Kidney (tissue), 14 donors: ENCODE results near the gene ST6GAL1. TPM values are rescaled to one million over a fixed set of nuclear protein-coding genes. Genes with fewer than 3 reads are reported as not detected.
"Not testable (repeated sequence)": the region's sequence is repeated elsewhere in the genome, so short reads cannot be mapped to it uniquely, and the experiment has no call there.

Experiments
- DNase-seq, 5 donors: peaks; one replicate each; pipeline ENCODE4 v3.0.0-alpha.2; 2013 to 2020
- FAIRE-seq: peaks from 2 replicates; lab custom pipeline; 2012; peaks lifted over from hg19 to GRCh38; lab: Jason Lieb, UNC
- H3K27ac ChIP-seq, 2 donors: one replicate each; pipeline ENCODE4 v1.7.0; 2013; ENCODE audit warnings: low read depth in 2 of 2, low read length in 2 of 2, inconsistent platforms in 1 of 2
- H3K27me3 ChIP-seq: one replicate; pipeline ENCODE4 v1.7.1; 2013; ENCODE audit warnings: low read length, inconsistent platforms; ENCODE audit not compliant: control insufficient read depth, insufficient read depth
- H3K36me3 ChIP-seq, 3 donors: one replicate each; pipeline versions ENCODE4 v1.7.0 to v1.7.1; 2013; ENCODE audit warnings: low read length in 3 of 3, control low read depth in 1 of 3, inconsistent platforms in 1 of 3; ENCODE audit not compliant: insufficient read depth in 3 of 3, control insufficient read depth in 2 of 3
- H3K4me1 ChIP-seq, 3 donors: one replicate each; pipeline versions ENCODE4 v1.7.0 to v1.7.1; 2013; ENCODE audit warnings: low read length in 3 of 3, inconsistent platforms in 1 of 3, low read depth in 1 of 3; ENCODE audit not compliant: control insufficient read depth in 2 of 3, insufficient read depth in 2 of 3
- H3K4me3 ChIP-seq, 3 donors: one replicate each; pipeline versions ENCODE4 v1.7.0 to v1.8.1; 2013; ENCODE audit warnings: low read length in 3 of 3, control low read depth in 1 of 3, inconsistent platforms in 1 of 3
- H3K9ac ChIP-seq, 3 donors: one replicate each; pipeline versions ENCODE4 v1.7.0 to v1.7.1; 2013; ENCODE audit warnings: low read length in 3 of 3, control low read depth in 1 of 3, inconsistent platforms in 1 of 3
- H3K9me3 ChIP-seq, 3 donors: one replicate each; pipeline versions ENCODE4 v1.7.0 to v1.7.1; 2013; ENCODE audit warnings: low read length in 3 of 3, control low read depth in 1 of 3, inconsistent platforms in 1 of 3; ENCODE audit not compliant: control insufficient read depth in 2 of 3, insufficient read depth in 1 of 3
- CTCF ChIP-seq: IDR thresholded peaks from 3 replicates; pipeline ENCODE4 v1.5.1; 2012; ENCODE audit warnings: mild to moderate bottlenecking, moderate library complexity, borderline replicate concordance; ENCODE audit not compliant: insufficient read depth; ENCODE audit errors: extremely low read depth
- intact Hi-C: fragments of 100-400 bp; cut with DNase I; formaldehyde crosslinking; loops from one replicate; pipeline ENCODE4 v1.11.1; 2022
- polyA plus RNA-seq: library from polyadenylated mRNA; stranded (reverse); fragments of 350-450 nt; fragmentation: Illumina TruSeq; extraction: RNeasy Lipid Tissue Mini Kit (QIAGEN cat#74804); gene quantifications from one replicate; pipeline ENCODE4 v1.2.3, GENCODE V29; 2014; ENCODE audit warnings: low read depth, low replicate concordance; ENCODE audit not compliant: insufficient read depth
- total RNA-seq: library from RNA; stranded (reverse); fragmentation: NEBNext Ultra II Directional; extraction: Animal tissue kit (Norgen Biotek cat#: 25700); gene quantifications from one replicate; pipeline ENCODE4 v1.2.1, GENCODE V29; 2021
- donor health status: control.
- donor health status: control.
- donor health status: control.
- donor health status: control.
- donor health status: control.
- donor health status: DM: yes; HTN: yes; CAD: no.
- donor health status: Normal renal cell carcinoma (clear cell type).

ST6GAL1 gene
- total and polyA plus RNA-seq, 2 donors from 2014 or later: 62.6 to 236 TPM

- no peaks in the 10 kb centered on the region for H3K9me3 ChIP-seq
- no peaks in the 10 kb centered on the region for H3K27me3 ChIP-seq
- H3K27ac ChIP-seq: no peak overlapping the region
- H3K9ac ChIP-seq: no peak overlapping the region
- TF ChIP-seq CTCF: no peak
- no peak overlapping the region for H3K4me3 ChIP-seq
- H3K4me1 ChIP-seq: no peaks in the 10 kb centered on the region
- H3K36me3 ChIP-seq: no peaks in the 10 kb centered on the region
- intact Hi-C loops: no loop called here
- FAIRE-seq (no peak), DNase-seq (no peak)
Measured at GRCh38 chr3:186882881-186883685, 47.2 kb upstream of the ST6GAL1 start.

GRCh38 chr3:186883686-186884058 is 46.7 kb upstream of the ST6GAL1 start:
- no peaks in the 10 kb centered on the region for H3K9me3 ChIP-seq
- no peak overlapping the region for H3K9ac ChIP-seq
- no peaks in the 10 kb centered on the region for H3K4me1 ChIP-seq
- no peak overlapping the region for H3K4me3 ChIP-seq
- no peaks in the 10 kb centered on the region for H3K27me3 ChIP-seq
- no peak for TF ChIP-seq CTCF
- H3K36me3 ChIP-seq: no peaks in the 10 kb centered on the region
- no peak overlapping the region for H3K27ac ChIP-seq
- DNase-seq (no peak), FAIRE-seq (no peak)
- intact Hi-C loops: no loop called here

DNA sequence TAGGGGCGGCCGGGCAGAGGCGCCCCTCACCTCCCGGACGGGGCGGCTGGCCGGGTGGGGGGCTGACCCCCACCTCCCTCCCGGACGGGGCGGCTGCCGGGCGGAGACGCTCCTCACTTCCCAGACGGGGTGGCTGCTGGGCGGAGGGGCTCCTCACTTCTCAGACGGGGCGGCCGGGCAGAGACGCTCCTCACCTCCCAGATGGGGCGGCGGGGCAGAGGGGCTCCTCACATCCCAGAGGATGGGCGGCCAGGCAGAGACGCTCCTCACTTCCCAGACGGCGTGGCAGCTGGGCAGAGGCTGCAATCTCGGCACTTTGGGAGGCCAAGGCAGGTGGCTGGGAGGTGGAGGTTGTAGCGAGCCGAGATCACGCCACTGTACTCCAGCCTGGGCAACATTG is 45.5 kb upstream of the ST6GAL1 start:
- DNase-seq, FAIRE-seq, H3K27me3 ChIP-seq, H3K36me3 ChIP-seq, H3K9ac ChIP-seq, intact Hi-C loops, H3K9me3 ChIP-seq, H3K4me3 ChIP-seq, H3K4me1 ChIP-seq, H3K27ac ChIP-seq: not testable (repeated sequence)

- Histone ChIP-seq H3K9me3 (no peaks in the 10 kb centered on the region), H3K4me3 (no peak overlapping the region), H3K36me3 (no peaks in the 10 kb centered on the region), H3K27ac (no peak overlapping the region), H3K27me3 (no peaks in the 10 kb centered on the region), H3K9ac (no peak overlapping the region), H3K4me1 (no peaks in the 10 kb centered on the region)
- intact Hi-C loops: no loop called here
- TF ChIP-seq CTCF: no peak
- no peak for FAIRE-seq
- DNase-seq: no peak
Measured at GRCh38 chr3:186886202-186886981, 43.9 kb upstream of the ST6GAL1 start.

DNA sequence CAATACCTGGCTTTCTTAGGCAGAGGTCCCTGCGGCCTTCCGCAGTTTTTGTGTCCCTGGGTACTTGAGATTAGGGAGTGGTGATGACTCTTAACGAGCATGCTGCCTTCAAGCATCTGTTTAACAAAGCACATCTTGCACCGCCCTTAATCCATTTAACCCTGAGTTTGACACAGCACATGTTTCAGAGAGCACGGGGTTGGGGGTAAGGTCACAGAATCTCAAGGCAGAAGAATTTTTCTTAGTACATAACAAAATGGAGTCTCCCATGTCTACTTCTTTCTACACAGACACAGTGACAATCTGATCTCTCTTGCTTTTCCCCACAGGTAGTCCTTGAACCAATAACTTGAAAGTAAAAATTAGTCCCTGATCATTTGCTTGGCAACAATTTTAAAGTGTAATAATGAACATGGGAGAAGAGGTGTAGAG is 42.8 kb upstream of the ST6GAL1 start:
- H3K4me1 ChIP-seq, H3K27ac ChIP-seq, DNase-seq, H3K4me3 ChIP-seq, intact Hi-C loops, H3K27me3 ChIP-seq, H3K36me3 ChIP-seq, H3K9ac ChIP-seq, FAIRE-seq, H3K9me3 ChIP-seq: not testable (repeated sequence)
